HAP-1 (cell line): ENCODE results near the gene FGFR4.

Source experiments
- DNase-seq, 2 experiments: peaks; one replicate each; pipeline ENCODE4 v3.0.0-alpha.2; 2016 to 2020; ENCODE audit warnings: low spot score in 2 of 2
- H3K27me3 ChIP-seq: fragments of 250-450 bp; sonication (Bioruptor Pico); 2 replicates; pipeline ENCODE4 v1.5.1; 2020; ENCODE audit warnings: low read depth, mild to moderate bottlenecking, moderate library complexity
- H3K36me3 ChIP-seq: fragments of 250-450 bp; sonication (Bioruptor Pico); replicated peaks from 2 replicates; pipeline ENCODE4 v1.5.1; 2020; ENCODE audit warnings: mild to moderate bottlenecking
- H3K4me1 ChIP-seq: fragments of 250-450 bp; sonication (Bioruptor Pico); 2 replicates; pipeline ENCODE4 v1.5.1; 2020; ENCODE audit warnings: mild to moderate bottlenecking
- H3K4me3 ChIP-seq: fragments of 250-450 bp; sonication (Bioruptor Pico); 2 replicates; pipeline ENCODE4 v1.5.1; 2020; ENCODE audit warnings: mild to moderate bottlenecking, moderate library complexity
- H3K9me3 ChIP-seq: fragments of 250-450 bp; sonication (Bioruptor Pico); 2 replicates; pipeline ENCODE4 v1.5.1; 2020; ENCODE audit warnings: mild to moderate bottlenecking, moderate library complexity
- in situ Hi-C: fragments of 300-500 bp; cut with MboI; formaldehyde crosslinking; loops from 3 replicates; pipeline ENCODE4 v1.14.3; 2020; ENCODE audit warnings: low sequenced_read_pairs, inconsistent platforms, mixed read lengths

Gene FGFR4

DNA sequence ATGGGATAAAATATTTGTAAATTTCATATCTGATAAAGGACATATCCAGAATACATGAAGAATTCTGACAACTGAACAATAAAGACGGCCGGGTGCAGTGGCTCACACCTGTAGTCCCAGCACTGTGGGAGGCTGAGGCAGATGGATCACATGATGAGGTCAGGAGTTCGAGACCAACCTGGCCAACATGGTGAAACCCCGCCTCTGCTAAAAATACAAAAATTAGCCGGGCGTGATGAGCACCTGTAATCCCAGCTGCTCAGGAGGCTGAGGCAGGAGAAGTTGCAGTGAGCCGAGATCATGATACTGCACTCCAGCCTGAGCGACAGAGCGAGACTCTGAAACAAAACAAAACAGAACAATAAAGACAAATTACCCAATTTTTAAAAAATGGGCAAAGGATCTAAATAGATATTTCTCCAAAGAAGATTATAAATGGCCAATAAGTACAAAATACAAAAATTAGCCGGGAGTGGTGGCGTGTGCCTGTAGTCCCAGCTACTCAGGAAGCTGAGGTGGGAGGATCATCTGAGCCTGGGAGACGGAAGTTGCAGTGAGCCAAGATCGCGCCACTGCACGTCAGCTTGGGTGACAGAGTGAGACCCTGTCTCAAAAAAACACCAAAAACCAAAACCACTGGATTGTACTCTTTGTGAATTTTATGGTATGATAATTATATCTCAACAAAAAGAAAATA is 37.2 kb downstream of the FGFR4 start:
- no peak overlapping the region for H3K4me3 ChIP-seq
- H3K27me3 ChIP-seq, result no peaks in the 10 kb centered on the region
- DNase-seq, result no peak
- no peaks in the 10 kb centered on the region for H3K36me3 ChIP-seq
- H3K4me1 ChIP-seq, result no peaks in the 10 kb centered on the region
- H3K9me3 ChIP-seq, result no peaks in the 10 kb centered on the region
- in situ Hi-C loops, result loop anchor here (25.0 kb wide), 1 partner anchor 1387 kb away; no protein-coding TSS in a partner anchor

DNA sequence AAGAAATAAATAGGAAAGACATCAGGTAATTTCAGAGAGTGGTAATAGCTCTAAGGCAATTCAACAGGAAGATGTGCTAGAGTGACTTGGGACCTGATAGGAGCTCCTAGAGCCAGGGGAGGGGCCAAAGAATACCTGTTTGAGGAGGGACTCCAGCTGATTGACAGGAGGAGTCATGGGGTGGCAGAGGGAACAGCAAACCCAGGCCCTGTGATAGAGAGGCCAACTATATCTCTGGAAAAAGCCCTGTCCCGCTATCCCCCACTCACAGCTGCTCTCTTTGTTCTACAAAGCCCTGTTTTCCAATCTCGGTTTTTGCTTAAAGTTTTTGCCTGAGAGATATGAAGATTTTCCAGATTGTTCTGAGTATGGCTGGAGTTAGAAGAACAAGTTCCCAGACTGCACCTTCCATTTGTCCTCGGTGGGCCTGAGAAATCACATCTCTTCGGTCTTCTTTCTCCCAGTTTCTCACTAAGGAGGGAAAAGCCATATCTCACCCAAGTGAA is 37.8 kb downstream of the FGFR4 start:
- Histone ChIP-seq H3K27me3 (no peaks in the 10 kb centered on the region), H3K9me3 (no peaks in the 10 kb centered on the region), H3K36me3 (no peaks in the 10 kb centered on the region), H3K4me1 (no peaks in the 10 kb centered on the region), H3K4me3 (no peak overlapping the region)
- no peak for DNase-seq
- in situ Hi-C loops, result loop anchor here (25.0 kb wide), 1 partner anchor 1387 kb away; no protein-coding TSS in a partner anchor

DNA sequence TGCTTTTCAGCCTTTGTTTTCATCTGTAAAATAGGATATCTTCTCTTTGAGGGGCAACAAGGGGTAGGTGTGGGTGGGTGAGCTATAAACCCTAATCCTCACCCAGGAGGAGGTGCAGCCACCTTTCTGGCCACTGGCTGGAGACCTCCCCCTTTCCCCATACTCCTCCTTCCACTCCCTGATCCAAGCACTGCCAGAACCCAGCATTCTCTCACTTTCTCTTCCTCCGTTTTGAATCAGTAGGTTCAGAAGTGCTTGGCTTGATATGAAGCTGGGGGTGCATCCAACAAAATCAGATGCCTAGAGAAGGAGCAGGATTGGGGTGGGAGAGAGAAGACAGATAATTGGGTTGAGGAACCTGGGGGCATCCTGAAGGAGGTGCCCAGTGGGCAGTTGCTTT is 40.1 kb downstream of the FGFR4 start:
- H3K9me3 ChIP-seq, result no peaks in the 10 kb centered on the region
- in situ Hi-C loops, result no loop called here

DNA sequence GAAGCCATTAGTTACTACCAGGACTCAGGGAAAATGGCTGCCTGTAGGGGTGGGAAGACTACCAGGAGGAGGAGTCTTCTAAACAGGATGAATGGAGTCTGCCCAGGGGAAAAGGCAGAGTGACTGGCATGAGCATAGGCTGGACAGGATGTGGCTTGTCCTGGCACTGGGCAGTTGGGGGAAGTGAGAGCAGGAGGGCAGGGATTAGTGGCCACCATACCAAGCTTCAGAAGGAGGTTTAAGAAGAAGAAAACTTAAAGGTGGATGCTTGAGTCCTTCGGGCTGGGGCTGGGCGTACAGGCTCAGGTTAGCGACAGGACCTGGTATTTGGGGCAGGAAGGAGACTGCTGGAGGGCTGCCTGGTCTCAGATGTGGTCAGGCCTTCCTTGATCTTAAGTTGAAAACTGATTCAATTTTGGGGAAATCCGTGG is 41.9 kb downstream of the FGFR4 start:
- no peaks in the 10 kb centered on the region for H3K9me3 ChIP-seq
- in situ Hi-C loops, result no loop called here
- no peaks in the 10 kb centered on the region for H3K27me3 ChIP-seq
- H3K4me1 ChIP-seq, result peaks cover 3% of the 10 kb centered on the region
- no peaks in the 10 kb centered on the region for H3K36me3 ChIP-seq
- no peak overlapping the region for H3K4me3 ChIP-seq
- no peak for DNase-seq

More for the DNA sequence above, 40.1 kb downstream of the FGFR4 start:
- Histone ChIP-seq H3K4me3 (no peak overlapping the region), H3K4me1 (peaks cover 3% of the 10 kb centered on the region; the same call in 1 of the 2 replicates), H3K36me3 (no peaks in the 10 kb centered on the region), H3K27me3 (no peaks in the 10 kb centered on the region)
- no peak for DNase-seq

DNA sequence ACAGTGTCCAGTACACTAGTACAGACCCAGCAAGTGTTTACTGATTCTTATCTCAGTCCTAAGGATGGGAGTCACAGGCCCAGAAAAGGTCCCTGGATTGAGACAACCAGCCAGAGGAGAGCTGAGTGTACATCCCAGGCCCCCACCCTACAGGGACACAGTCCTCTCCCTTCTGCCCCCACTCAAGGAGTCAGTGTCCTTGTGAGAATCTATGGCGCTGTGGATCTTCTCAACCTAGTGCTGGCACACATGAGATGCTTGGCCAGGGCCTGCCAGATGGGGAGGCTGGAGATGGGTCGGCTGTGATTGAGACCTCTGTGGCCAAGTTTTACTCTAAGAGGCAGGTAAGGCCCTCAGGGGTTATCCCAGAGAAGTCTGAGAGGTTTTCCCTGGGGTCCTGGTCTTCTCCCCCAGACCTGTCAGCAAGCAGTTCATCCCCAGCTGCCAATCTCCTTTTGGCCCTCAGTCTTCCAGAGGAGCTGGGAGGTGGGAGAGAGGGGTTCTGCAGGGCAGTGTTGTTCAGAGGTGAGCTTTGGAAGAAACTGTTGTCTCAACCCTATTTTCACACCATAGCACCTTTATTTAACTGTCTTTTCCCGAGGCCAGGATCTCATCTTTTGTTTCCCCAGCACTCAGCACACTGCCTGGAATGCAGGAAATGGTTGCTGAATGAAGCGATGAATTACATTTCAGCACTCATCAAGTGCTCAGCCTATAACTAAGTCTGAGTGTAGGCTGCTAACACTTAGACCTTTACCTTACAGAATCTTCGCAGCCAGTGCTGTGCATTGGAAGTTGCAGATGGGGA is 43.7 kb downstream of the FGFR4 start:
- in situ Hi-C loops, result no loop called here
- no peak for DNase-seq

DNA sequence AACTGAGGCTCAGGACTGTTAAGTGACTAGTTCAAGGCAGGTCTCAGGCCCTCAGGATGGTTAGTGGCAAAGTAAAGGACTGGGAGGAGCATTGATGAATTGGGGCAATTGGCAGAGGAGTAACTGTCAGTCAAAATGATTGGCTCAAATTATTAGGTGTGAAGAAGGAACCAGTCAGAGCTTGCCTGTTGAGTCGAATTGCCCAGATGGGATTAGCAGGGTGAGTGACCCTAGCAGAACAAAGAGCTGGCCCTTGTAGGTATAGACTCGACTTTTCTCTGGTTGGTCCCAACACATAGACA is 44.3 kb downstream of the FGFR4 start:
- Histone ChIP-seq H3K27me3 (no peaks in the 10 kb centered on the region), H3K4me3 (no peak overlapping the region), H3K36me3 (peaks cover 10% of the 10 kb centered on the region), H3K9me3 (no peaks in the 10 kb centered on the region), H3K4me1 (peaks cover 16% of the 10 kb centered on the region)
- DNase-seq, result no peak
- in situ Hi-C loops, result no loop called here

More for the DNA sequence above, 43.7 kb downstream of the FGFR4 start:
- Histone ChIP-seq H3K36me3 (peaks cover 5% of the 10 kb centered on the region), H3K4me1 (peaks cover 10% of the 10 kb centered on the region), H3K4me3 (no peak overlapping the region), H3K27me3 (no peaks in the 10 kb centered on the region), H3K9me3 (no peaks in the 10 kb centered on the region)

DNA sequence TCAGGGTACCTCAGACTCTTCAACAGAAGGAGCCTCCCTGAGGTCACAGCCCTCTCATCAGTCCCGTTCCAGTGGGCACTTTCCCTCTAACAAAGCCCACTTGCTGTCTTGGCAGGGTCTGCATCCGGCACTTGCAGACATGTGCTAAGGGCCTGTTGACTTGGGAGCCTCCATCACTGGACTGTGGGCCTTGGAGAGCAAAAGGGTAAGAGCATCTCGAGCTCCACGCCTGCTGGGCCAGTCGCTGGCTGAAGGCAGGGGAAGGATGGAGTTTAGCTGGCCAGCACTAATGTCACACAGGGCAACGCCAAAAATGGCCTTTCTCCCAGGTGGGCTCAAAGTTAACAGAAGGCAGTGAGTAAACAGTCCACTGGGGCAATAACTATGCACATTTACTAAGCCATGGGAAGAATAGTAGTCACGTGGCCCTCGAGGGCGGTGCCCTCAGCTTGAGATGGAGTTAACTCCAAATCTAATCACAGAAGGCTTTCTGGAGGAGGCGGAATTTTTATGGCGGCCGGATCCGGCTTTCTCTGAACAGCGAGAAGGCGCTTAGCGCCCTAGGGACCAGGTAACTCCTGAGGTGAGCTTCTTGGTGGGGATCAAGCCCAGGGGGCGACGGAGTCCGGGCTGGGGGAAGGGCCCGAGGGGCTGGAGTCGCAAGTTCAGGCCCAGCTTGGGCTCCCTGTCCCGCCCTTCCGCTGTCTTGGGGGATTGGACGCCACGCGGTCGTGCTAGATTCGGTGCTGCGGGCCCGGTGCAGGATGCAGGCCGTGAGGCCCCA is 44.8 kb downstream of the FGFR4 start:
- Histone ChIP-seq H3K4me3 (no peak overlapping the region), H3K4me1 (peaks cover 19% of the 10 kb centered on the region), H3K9me3 (no peaks in the 10 kb centered on the region), H3K36me3 (peaks cover 16% of the 10 kb centered on the region), H3K27me3 (no peaks in the 10 kb centered on the region)
- peak in 1 of 2 experiments; percentile 33 for DNase-seq
- in situ Hi-C loops, result no loop called here

DNA sequence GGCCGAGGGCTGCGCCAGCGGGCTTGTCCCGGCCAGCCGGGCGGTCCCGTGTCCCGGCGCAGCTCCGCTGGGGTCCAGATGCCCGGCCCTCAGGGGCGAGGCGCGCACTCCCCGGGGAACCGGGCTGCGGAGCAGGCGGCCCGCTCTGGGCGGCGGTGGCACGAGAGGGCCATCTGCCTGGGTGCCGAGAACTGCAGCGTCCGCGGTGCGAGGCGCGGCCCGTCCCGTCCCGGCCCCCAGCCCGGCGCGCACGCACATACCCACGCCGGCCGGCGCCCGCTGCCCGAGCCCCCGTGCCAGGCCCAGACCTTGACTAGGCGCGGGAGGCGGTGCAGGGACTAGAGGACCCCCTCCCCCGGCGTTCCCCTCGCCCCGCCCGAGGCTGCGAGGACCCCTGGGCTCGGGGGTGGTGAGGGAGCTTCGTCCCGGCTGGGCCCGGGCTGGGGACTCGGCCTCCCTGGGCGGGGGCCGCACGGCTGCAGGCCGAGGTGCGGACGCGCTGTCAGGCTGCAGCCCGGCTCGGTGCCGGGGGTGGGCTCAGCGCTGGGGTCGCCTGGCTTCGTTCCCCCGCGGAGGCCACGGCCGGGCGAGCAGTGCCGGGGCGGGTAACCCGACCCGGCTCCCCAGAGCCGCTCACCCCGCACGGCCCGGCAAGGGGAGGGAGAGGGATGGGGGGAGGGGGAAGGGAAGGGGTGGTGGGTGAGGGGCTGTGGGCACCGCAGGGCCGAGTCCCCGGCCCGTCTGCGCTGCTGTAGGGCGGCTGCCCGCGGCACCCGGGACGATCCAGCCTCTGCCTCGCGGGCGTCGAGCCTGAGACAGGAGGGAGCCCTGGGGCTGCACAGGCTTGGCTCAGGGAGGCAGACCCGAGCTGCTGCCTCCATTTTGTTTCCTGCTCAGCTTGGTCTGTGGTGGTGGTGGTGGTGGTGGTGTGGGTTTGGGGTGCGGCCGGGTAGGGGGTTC is 45.7 kb downstream of the FGFR4 start:
- DNase-seq, result no peak
- in situ Hi-C loops, result no loop called here
- Histone ChIP-seq H3K4me1 (peaks cover 27% of the 10 kb centered on the region), H3K27me3 (no peaks in the 10 kb centered on the region), H3K36me3 (peaks cover 25% of the 10 kb centered on the region), H3K4me3 (no peak overlapping the region), H3K9me3 (no peaks in the 10 kb centered on the region)

DNA sequence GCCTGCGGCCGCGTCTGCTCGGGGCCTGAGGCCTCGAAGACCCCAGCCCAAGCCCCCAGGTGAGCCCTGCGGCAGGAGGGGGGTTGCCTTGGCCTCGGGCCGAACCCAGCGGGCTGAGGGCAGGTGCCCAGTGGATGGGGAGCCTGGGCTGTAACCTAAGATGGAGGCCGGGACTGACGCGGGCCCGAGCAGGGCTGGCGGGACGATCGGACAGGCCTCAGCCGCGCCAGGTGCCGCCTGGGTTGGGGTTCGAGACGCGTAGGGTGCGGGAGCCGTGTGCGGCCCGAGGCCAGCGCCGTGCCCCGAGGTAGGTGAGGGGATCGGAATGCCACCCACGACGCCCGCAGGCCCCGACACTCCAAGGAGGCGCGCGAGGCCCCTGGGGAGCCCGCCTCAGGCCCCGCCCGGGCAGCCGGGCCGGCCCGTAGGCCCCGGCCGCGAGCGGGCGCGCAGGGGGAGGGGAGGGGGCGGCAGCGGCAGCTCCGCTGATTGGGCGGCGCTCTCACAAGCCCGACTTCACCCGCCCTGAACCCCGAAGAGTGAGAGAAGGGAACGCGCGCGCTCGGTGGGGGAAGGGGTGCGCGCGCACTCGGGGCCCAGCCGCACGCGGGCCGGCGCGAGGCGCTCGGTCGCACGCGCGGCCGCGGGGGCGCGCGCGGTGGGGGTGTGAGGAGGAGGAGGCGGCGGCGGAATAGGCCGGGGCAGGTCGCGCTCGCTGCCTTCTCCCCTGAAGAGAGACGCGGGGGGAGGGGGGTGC is 46.6 kb downstream of the FGFR4 start, which contains the start of gene NSD1:
Gene NSD1 (plus strand): TSS at position 678 of the 757 bp plus-strand sequence. CDS start 1,331 bp downstream, outside the sequence.
- peak; percentile 59 to 86 for DNase-seq
- H3K4me3 ChIP-seq, result peak within 1 kb of the TSS; percentile 49
- H3K4me1 ChIP-seq, result peaks cover 28% of the 10 kb centered on the region
- in situ Hi-C loops, result no loop called here
- peaks cover 33% of the 10 kb centered on the region for H3K36me3 ChIP-seq
- H3K27me3 ChIP-seq, result no peaks in the 10 kb centered on the region
- H3K9me3 ChIP-seq, result no peaks in the 10 kb centered on the region

DNA sequence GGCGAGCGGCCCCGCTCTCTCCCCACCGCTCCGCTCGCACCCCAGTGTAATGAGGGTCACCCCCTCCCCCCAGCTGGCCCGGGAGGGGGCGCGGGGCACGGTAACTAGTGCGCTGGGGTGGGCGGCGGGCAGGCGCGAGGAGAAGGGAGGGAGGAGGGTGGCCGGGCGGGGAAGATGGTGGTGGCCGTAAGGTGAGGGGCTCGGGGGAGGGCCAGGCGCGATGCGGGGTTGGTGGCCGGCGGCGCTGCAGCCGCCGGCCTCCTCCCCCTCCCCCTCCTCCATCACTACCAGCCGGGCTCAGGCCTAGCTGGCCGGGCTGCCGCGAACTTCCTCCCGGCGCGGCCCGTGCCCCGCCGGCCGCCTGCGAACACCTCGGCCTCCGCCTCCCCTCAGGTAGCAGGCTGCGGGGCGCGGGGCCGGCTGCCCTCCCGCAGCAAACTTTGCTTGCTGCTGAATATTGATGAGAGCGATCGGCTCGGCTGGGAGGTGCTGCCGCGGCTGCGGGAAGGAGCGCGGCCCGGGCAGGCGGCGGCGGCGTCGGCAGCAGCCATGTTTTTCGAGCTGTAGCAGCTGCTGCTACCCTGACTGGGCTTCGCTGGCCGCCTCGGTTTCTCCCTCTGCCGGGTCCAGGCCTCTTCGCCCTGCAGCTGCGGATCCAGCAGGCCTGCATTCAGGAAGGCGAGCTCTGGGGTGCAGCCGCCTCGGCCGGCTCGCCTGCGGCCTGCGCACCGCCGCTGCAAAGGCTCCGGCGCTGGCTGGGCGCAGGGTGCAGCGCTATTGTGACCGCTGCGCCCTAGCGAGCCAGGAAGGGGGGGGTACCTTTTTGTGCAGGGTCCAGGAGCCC is 47.4 kb downstream of the FGFR4 start:
- peak; percentile 28 to 71 for DNase-seq

DNA sequence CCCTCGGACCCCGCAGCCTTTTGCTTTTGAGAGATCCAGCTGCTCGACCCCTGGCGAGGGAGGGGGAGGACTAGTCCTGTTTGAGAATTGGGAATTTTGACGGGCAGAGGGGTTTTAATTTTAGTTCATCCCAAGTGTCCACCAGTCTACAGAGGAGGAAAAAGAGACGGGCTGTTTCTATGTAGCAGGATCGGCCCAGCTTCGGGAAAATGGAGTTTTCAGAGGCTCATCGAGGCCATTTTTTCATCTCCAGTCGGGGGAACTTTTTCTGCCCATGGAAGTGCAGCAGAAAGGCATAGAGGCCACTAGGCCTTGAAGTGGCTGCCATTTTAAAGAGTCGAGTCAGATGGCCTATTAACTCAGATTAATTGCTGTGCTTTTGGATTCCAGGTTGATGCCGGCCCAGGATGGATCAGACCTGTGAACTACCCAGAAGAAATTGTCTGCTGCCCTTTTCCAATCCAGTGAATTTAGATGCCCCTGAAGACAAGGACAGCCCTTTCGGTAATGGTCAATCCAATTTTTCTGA is 48.0 kb downstream of the FGFR4 start:
- in situ Hi-C loops, result no loop called here
- peak overlapping the region; percentile 49 for H3K4me3 ChIP-seq
- no peak for DNase-seq
- no peaks in the 10 kb centered on the region for H3K9me3 ChIP-seq
- H3K27me3 ChIP-seq, result no peaks in the 10 kb centered on the region
- H3K36me3 ChIP-seq, result peaks cover 37% of the 10 kb centered on the region
- H3K4me1 ChIP-seq, result peaks cover 28% of the 10 kb centered on the region

More for the DNA sequence above, 47.4 kb downstream of the FGFR4 start:
- Histone ChIP-seq H3K36me3 (peaks cover 37% of the 10 kb centered on the region), H3K4me3 (peak overlapping the region; percentile 49), H3K9me3 (no peaks in the 10 kb centered on the region), H3K27me3 (no peaks in the 10 kb centered on the region), H3K4me1 (peaks cover 28% of the 10 kb centered on the region)
- in situ Hi-C loops, result no loop called here
